ENCODE results near the gene STAG1. TPM values are rescaled to one million over a fixed set of nuclear protein-coding genes. Genes with fewer than 3 reads are reported as not detected.

The STAG1 gene
- total RNA-seq, 2 donors from 2014 or later = 26.8 to 56.4 TPM

DNA sequence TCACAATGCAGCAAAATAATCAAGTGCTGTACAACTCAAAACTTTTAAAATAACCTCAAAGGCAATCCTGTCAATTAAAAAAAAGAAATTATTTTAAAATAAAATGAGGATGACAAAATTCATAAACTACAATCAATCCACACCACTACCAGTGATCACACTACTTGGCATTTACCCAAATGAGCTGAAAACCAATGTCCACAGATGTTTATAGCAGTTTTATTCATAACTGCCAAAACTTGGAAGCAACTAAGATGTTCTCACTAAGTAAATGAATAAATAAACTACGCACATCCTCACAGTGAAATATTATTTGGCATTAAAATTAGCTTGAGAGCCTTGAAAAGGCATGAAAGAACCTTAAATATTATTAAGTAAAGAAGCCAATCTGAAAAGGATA, 121.3 kb downstream of the STAG1 start:
- DNase-seq (ENCODE audit: low spot score) = no peak
- TF ChIP-seq, protein P1, sequence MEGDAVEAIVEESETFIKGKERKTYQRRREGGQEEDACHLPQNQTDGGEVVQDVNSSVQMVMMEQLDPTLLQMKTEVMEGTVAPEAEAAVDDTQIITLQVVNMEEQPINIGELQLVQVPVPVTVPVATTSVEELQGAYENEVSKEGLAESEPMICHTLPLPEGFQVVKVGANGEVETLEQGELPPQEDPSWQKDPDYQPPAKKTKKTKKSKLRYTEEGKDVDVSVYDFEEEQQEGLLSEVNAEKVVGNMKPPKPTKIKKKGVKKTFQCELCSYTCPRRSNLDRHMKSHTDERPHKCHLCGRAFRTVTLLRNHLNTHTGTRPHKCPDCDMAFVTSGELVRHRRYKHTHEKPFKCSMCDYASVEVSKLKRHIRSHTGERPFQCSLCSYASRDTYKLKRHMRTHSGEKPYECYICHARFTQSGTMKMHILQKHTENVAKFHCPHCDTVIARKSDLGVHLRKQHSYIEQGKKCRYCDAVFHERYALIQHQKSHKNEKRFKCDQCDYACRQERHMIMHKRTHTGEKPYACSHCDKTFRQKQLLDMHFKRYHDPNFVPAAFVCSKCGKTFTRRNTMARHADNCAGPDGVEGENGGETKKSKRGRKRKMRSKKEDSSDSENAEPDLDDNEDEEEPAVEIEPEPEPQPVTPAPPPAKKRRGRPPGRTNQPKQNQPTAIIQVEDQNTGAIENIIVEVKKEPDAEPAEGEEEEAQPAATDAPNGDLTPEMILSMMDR (IDR thresholded peaks at IDR 0.05) = no peak
- no peak overlapping the region for H3K27ac ChIP-seq
- H3K27me3 ChIP-seq (replicated peaks; ENCODE audit: insufficient read depth) = no peaks in the 10 kb centered on the region
- H3K4me3 ChIP-seq = no peak overlapping the region
- no peaks in the 10 kb centered on the region for H3K9me3 ChIP-seq
- no peaks in the 10 kb centered on the region for H3K36me3 ChIP-seq
- no peak for ATAC-seq (ENCODE audit: insufficient number of reproducible peaks, low FRiP score, low read depth)
- peaks cover 9 to 13% of the 10 kb centered on the region in 2 donors for H3K4me1 ChIP-seq (ENCODE audit: control insufficient read depth in 1 of 2, low read depth in 2 of 2)

DNA sequence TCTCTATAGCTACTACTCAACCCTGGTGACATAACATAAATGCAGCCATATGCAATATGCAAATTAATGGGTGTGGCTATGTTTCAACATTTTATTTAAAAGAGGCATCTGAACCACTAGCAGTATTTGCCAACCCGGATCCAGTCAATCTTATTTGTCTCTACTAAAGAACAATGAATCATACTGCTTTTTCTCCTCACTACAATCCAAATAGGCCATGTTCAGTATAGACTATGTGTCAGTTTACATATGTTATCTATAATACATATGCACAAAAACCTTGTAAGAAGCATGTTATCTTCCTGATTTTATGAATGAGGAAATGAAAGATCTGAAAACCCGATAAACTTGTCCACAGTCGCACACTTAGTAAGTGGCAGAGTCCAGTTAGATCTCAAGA, 125.7 kb downstream of the STAG1 start:
- Histone ChIP-seq H3K27ac (no peak overlapping the region), H3K27me3 (replicated peaks; ENCODE audit: insufficient read depth) (no peaks in the 10 kb centered on the region), H3K36me3 (no peaks in the 10 kb centered on the region), H3K4me3 (no peak overlapping the region), H3K4me1 (ENCODE audit: control insufficient read depth in 1 of 2, low read depth in 2 of 2) (peaks cover 7 to 13% of the 10 kb centered on the region in 2 donors), H3K9me3 (no peaks in the 10 kb centered on the region)
- TF ChIP-seq, protein P1 (IDR thresholded peaks at IDR 0.05) = no peak
- no peak for DNase-seq (ENCODE audit: low spot score)
- ATAC-seq (ENCODE audit: insufficient number of reproducible peaks, low FRiP score, low read depth) = no peak

DNA sequence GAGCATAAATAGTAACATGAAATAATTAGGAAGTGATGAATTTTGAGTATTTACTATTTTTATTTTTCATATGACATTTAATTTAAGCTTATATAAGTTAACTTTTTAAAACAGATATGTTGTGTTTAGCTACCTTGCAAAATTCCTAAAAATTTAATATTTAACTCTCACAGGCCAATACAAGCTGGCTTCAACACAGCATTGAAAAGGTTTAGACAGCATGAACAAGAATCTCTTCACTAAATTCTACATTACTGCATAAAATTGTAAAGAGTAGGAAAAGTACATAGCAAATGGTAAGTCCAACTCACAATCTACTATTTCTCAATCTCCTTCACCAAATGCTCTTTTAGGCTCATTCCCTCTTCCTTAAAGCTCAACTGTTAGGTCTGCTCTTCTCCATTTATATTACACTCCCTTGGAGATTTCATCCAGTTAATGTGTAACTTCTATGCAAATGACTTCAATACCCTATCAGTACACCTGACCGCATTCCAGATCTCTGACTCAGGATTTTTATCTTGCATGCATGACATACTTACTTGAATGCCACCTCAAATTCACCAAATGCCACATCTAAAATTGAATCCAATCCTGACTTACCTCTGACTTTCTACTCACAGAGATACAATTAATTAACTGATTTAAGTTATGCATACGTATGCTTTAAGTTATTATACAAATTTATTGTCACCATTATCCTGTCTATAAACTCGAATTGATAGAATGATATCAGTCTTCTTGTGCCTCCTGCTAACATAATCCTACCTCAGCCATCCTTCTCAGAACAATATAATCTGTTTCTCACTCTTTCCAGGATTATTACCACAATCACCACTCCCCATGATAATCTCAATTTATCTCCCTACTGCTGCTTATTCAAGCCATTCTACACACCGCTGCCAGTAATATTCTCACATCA, 127.0 kb downstream of the STAG1 start:
- H3K9me3 ChIP-seq = no peaks in the 10 kb centered on the region
- no peaks in the 10 kb centered on the region for H3K27me3 ChIP-seq (replicated peaks; ENCODE audit: insufficient read depth)
- DNase-seq (ENCODE audit: low spot score) (no peak), ATAC-seq (ENCODE audit: insufficient number of reproducible peaks, low FRiP score, low read depth) (no peak)
- TF ChIP-seq, protein P1 (IDR thresholded peaks at IDR 0.05) = no peak
- no peak overlapping the region for H3K4me3 ChIP-seq
- peaks cover 5 to 8% of the 10 kb centered on the region in 2 donors for H3K4me1 ChIP-seq (ENCODE audit: control insufficient read depth in 1 of 2, low read depth in 2 of 2)
- H3K36me3 ChIP-seq = no peaks in the 10 kb centered on the region
- H3K27ac ChIP-seq = no peak overlapping the region

DNA sequence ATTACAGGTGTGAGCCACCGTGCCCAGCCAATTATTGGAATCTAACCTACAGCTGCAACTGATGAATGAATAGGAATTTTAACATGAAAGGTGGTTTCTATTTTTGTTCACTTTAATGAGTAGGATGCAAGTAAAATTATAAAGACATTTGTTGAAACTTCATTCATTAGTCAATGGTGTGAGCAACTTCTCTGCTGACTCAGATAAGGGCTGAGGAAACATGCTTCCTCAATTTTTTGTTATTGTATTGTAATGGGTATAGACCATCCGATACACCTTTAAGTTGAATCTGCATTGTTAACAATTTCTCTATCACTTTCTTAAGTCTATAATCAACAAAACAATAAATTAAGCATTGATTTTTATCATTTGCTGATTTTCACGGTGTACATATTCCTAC, 127.8 kb downstream of the STAG1 start:
- ATAC-seq (ENCODE audit: insufficient number of reproducible peaks, low FRiP score, low read depth) (no peak), DNase-seq (ENCODE audit: low spot score) (no peak)
- TF ChIP-seq, protein P1 (IDR thresholded peaks at IDR 0.05) = no peak
- Histone ChIP-seq H3K4me1 (ENCODE audit: control insufficient read depth in 1 of 2, low read depth in 2 of 2) (peaks cover 5 to 8% of the 10 kb centered on the region in 2 donors), H3K27me3 (replicated peaks; ENCODE audit: insufficient read depth) (no peaks in the 10 kb centered on the region), H3K9me3 (no peaks in the 10 kb centered on the region), H3K36me3 (no peaks in the 10 kb centered on the region), H3K4me3 (no peak overlapping the region), H3K27ac (no peak overlapping the region)

DNA sequence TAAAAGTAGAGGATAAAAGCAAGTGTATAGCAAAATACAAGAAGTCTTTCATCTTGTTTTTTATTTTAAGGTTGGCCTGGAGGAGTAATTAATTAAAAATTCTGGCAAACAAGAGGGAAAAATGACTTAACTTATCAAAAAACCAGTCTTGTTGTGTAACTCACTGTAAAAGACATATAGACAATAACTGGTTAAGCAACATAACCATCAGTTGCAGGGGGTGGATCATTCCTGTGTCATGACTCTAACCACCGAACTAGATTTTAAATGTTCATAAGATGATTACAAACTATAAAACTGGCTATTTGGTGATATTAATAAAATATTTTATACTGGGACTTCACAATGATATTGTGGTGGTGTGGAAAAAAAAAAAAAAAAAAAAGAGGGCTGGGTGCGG, 130.6 kb downstream of the STAG1 start:
- no peak overlapping the region for H3K4me3 ChIP-seq

More for the DNA sequence above, 130.6 kb downstream of the STAG1 start:
- ATAC-seq (ENCODE audit: insufficient number of reproducible peaks, low FRiP score, low read depth) = no peak
- DNase-seq (ENCODE audit: low spot score) = no peak
- Histone ChIP-seq H3K27ac (no peak overlapping the region), H3K9me3 (no peaks in the 10 kb centered on the region), H3K4me1 (ENCODE audit: control insufficient read depth in 1 of 2, low read depth in 2 of 2) (peaks cover 6 to 7% of the 10 kb centered on the region in 2 donors), H3K27me3 (replicated peaks; ENCODE audit: insufficient read depth) (no peaks in the 10 kb centered on the region), H3K36me3 (no peaks in the 10 kb centered on the region)
- TF ChIP-seq, protein P1 (IDR thresholded peaks at IDR 0.05) = no peak
